CD4-positive, alpha-beta T cell treated with Interleukin-17A for 1 hour (primary cell): ENCODE measurements around the gene TRAM2.

Experiments used
- DNase-seq: peaks from one replicate; pipeline ENCODE4 v3.0.0-alpha.2; 2020

Gene TRAM2

DNA sequence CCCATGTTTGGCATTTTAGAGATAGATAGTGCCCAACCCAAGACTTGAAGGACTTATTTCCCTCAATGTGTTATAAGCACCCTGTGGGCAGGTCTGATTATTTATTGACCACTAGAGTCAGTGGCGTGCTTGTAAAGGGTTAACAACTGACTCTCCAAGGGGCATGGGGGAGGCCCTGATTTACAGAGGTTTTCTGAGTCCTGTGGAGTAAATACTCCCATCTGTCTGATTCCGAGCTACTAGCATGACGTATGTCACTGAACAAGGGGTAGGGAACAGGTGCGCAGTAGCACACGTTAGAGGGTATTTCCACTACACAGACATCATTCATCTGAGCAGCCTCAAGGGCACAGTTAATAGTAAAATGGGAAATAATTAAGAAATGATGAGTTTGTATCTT, 17.4 kb upstream of the TRAM2 start:
- DNase-seq = no peak

GRCh38 chr6:52591832-52592231, 15.0 kb upstream of the TRAM2 start:
- DNase-seq = no peak

- DNase-seq = no peak
Measured at GRCh38 chr6:52590152-52590891, 13.5 kb upstream of the TRAM2 start.

DNA sequence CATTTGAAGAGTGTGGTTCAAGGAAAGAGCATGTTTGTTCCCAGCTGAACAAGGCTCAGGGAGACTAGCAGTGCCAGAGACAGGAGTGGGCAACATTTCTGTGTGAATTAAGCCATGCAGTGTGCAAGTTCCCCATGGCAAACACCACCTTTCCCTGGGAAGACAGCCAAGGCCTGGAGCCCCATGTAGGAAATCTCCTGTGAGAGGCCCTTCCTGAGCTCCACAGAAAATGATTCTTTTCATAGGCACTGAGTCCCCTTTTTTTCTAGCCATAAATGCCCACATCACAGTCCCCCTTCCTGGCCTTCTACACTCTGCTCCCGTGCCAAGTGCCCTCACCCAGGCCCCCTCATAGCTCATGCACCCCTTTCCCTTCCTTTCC, 11.8 kb upstream of the TRAM2 start:
- no peak for DNase-seq

- no peak for DNase-seq
Measured at GRCh38 chr6:52588087-52588709, 11.3 kb upstream of the TRAM2 start.

GRCh38 chr6:52587001-52587400, 10.1 kb upstream of the TRAM2 start:
- DNase-seq = no peak

DNA sequence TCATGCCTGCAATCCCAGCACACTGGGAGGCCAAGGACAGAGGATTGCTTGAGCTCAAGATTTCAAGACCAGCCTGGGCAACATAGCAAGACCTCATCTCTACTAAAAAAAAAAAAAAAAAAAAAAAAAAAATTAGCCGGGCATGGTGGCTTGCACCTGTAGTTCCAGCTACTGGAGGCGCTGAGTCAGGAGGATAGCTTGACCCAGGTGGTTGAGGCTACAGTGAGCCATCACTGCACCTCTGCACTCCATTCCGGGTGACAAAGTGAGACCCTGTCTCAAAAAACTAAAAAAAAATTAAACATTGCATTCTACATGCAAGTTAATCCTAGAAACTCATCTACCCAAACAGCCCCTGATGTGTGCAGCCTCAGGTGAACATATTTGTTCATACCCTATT, 7.3 kb upstream of the TRAM2 start:
- no peak for DNase-seq

GRCh38 chr6:52582996-52583395, 6.1 kb upstream of the TRAM2 start:
- DNase-seq = no peak

DNA sequence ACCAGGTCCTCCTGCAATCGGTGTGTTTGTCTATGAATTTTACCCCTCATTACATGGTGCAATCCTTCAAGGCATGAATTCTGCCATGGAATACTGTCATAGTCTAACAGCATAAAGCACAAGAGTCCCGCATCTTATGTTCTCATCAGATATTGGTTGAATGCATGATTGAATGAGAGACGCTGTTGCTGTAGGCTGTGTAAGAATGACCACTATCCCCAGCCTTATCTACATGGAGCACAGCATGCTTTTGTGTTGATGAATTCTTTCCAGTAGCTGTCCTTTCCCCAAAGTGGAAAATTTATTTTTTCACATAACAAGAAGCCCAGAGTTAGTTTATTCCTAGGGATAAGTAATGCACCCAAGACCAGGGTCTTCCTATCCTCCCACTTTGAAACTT, 5.6 kb upstream of the TRAM2 start:
- no peak for DNase-seq

GRCh38 chr6:52580905-52581304, 4.0 kb upstream of the TRAM2 start:
- no peak for DNase-seq

DNA sequence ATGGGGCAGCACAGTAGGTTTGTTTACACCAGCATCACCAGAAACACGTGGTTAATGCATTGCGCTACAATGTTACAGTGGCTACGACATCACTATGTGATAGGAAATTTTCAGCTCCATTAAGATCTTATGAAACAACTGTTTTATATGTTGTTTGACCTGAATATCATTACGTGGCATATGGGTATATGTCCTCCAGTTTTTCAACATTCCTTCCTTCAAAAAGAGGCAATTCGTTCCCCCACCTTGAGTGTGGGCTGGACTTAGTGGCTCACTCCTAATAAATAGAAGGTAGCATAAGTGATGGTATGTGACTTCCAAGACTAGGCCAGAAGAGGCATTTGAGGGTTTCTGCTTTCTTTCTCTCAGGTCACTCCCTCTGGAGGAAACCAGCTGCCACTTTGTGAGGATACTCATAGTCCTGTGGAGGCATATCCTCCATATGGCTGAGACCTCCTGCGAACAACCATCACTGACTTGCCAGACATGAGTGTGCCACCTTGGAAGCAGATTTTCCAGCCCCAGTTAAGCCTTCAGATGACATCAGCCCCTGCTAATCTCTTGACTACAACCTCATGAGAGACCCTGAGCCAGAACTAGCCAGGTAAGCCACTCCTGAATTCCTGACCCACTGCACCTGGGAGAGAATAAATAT, 2.3 kb upstream of the TRAM2 start:
- no peak for DNase-seq

DNA sequence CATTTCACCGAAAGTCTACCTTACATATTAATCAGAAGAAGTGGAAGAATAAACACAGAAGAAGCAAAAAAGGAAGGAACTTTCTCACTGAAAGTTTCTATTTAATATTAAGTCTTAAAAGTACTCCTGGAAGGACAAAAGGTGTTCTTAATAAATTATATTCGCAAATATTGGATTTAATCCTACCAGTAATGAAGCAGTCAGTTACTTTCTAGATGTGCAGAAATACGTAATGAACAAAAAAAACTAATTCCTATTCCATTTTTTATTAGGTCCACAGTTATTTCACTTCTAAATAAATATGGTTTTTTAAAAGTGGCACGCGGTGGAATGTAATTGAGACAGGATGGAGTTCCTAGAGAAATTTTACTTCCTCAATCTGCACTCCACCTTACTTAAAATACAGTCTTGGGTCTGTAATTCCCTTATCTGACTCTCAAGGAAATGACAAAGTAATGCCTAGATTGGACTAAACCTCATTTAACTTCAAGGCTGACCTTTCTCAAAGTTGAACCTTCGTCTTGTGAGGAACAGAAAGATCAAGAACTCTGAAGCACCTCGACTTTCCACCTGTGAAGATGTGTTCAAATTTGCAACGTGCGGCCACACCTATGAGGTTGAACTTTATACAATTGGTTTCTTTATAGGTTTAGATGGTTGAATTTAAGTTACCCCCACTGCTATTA, 1.1 kb upstream of the TRAM2 start:
- DNase-seq = no peak

DNA sequence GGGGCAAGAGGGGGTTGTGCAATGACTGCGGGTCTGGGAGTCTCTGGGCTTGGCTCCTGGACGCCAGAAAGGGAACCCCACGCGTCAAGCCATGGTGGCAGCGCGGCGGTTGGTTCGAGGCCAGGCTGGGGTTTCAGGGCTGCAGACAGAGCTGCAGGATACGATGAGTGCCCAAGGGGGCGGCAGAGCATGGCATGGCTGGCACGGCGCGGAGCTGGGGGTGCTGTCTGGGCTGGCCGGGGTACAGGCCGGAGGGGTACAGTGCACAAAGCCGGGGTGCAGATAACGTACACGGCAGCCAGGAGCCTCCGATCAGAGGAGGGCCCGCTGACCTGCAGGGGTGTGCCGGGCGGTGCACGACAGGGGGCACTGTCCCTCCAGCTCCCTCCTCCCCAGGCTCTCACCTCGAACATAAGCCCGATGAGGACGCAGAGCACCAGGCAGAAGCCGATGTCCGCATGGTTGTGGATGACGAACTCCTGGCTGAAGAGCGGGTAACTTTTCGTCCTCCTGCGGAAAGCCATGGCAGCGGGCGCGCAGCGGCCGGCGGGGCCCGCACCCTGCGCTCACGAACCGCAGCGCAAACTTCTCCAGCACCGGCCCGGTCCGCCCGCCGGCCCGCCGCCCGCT, 353 bp downstream of the TRAM2 start:
- DNase-seq = peak; percentile 63

- no peak for DNase-seq
Measured at GRCh38 chr6:52576054-52576391, 837 bp downstream of the TRAM2 start.

GRCh38 chr6:52575502-52575892, 1.4 kb downstream of the TRAM2 start:
- DNase-seq = no peak

- peak; percentile 72 for DNase-seq
Measured at GRCh38 chr6:52574709-52575501, 2.0 kb downstream of the TRAM2 start.

DNA sequence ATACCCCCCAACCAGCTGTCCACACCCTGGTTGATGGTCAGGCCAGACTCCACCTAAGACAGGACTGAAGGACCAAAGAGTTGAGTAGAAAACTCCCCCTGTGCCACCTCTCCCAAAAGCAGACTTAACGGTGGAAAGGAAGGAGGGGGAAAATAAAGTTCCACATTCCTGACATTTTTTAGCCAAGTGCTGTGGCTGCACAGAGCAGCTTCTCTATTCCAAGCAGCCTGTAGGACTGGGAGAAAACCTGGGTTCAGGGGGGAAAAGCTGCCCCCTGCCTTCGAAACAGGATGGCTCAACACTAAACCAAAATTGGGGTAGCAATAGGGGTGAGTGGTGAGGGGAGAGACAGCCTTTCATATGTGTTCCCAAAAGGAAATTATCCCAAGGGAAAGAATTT, 3.6 kb downstream of the TRAM2 start:
- no peak for DNase-seq

GRCh38 chr6:52572536-52572935, 4.3 kb downstream of the TRAM2 start:
- no peak for DNase-seq

- DNase-seq = no peak
Measured at GRCh38 chr6:52571099-52571755, 5.6 kb downstream of the TRAM2 start.

GRCh38 chr6:52570291-52570700, 6.6 kb downstream of the TRAM2 start:
- DNase-seq = no peak

DNA sequence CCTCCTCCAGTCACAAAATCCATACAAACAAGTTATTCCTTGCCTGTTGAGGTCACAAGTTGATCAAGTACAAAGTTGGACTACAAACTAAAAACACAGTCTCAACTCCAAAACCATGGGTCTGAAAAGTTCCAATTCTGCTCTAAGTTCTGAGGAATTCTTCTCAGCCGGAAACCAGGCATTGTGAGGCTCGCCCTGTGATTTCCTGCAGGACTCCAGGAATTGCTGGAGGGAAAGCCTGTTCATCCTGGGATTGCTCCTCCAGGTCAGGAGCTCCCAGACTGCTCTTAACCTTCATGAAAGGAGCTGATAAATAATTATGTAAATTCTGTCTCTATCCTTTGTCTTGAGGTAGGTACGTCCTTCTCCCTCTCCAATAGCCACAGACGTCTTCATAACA, 8.5 kb downstream of the TRAM2 start:
- DNase-seq = no peak

GRCh38 chr6:52566853-52567279, 10.0 kb downstream of the TRAM2 start:
- DNase-seq = no peak
